GM12878 (cell line): ENCODE results near the gene XRCC6. TPM values are rescaled to one million over a fixed set of nuclear protein-coding genes. Genes with fewer than 3 reads are reported as not detected.

Experiments used
- ATAC-seq: fragments of 200-7000 bp; cut with Tn5 transposase; 3 replicates; pipeline ENCODE4 v1.9.1; 2020; ENCODE audit warnings: mild to moderate bottlenecking, moderate library complexity
- BruUV-seq: library from RNA; stranded (reverse); fragments of 400-500 nt; replicated peaks from 2 replicates; lab custom pipeline; 2021; lab: Mats Ljungman, UMichigan
- CTCF ChIA-PET: fragments of 300-600 bp; sonication (Branson Sonifier 250); formaldehyde crosslinking; extraction: SDS; loops from one replicate; lab custom pipeline; 2021; ENCODE audit warnings: inconsistent platforms; lab: Yijun Ruan, JAX
- POLR2A ChIA-PET: fragments of 350-600 bp; formaldehyde crosslinking; extraction: SDS; loops from one replicate; lab custom pipeline; 2021; ENCODE audit warnings: inconsistent platforms; lab: Charles Lee
- RAD21 ChIA-PET: fragments of 300-600 bp; sonication (Branson Sonifier 250); formaldehyde crosslinking; loops from one replicate; lab custom pipeline; 2023; ENCODE audit warnings: antibody characterized with exemption; ENCODE audit not compliant: unreplicated experiment; lab: Charles Lee
- SMC1A ChIA-PET: fragments of 300-600 bp; sonication (Branson Sonifier 250); formaldehyde crosslinking; loops from one replicate; lab custom pipeline; 2023; ENCODE audit not compliant: unreplicated experiment, uncharacterized antibody; lab: Charles Lee
- DNase-seq: peaks from one replicate; pipeline ENCODE4 v3.0.0-alpha.2; 2011; ENCODE audit warnings: low read depth, low spot score
- FAIRE-seq: peaks from 3 replicates; lab custom pipeline; 2011; peaks lifted over from hg19 to GRCh38; lab: Jason Lieb, UNC
- H2AFZ ChIP-seq: 2 replicates; pipeline ENCODE4 v1.6.0; 2011; ENCODE audit warnings: low read depth, low read length, control low read depth; ENCODE audit not compliant: control insufficient read depth
- H3K27ac ChIP-seq: 2 replicates; pipeline ENCODE4 v1.5.1; 2011; ENCODE audit warnings: control low read depth; ENCODE audit not compliant: control insufficient read depth, insufficient read depth
- H3K27me3 ChIP-seq, 2 experiments: replicated peaks in 1 of 2; 2 replicates each; pipeline versions ENCODE4 v1.6.0 to v1.6.1; 2011; ENCODE audit warnings: low read length in 1 of 2; ENCODE audit not compliant: control insufficient read depth in 2 of 2, insufficient read depth in 2 of 2
- H3K36me3 ChIP-seq, 2 experiments: 2 replicates each; pipeline ENCODE4 v1.5.1; 2011; ENCODE audit warnings: low read length in 1 of 2; ENCODE audit not compliant: control insufficient read depth in 2 of 2, insufficient read depth in 2 of 2
- H3K4me1 ChIP-seq: 2 replicates; pipeline ENCODE4 v1.6.1; 2011; ENCODE audit warnings: mild to moderate bottlenecking, low read length, moderate library complexity, mixed read lengths; ENCODE audit not compliant: control insufficient read depth, insufficient read depth
- H3K4me2 ChIP-seq: 2 replicates; pipeline ENCODE4 v1.6.0; 2011; ENCODE audit warnings: control low read depth; ENCODE audit not compliant: control insufficient read depth, insufficient read depth
- H3K4me3 ChIP-seq: fragments of 200-600 bp; sonication (generic); 2 replicates; pipeline ENCODE4 v1.5.1; 2016
- H3K79me2 ChIP-seq: 2 replicates; pipeline ENCODE4 v1.6.0; 2011; ENCODE audit warnings: low read length; ENCODE audit not compliant: control insufficient read depth, insufficient read depth
- H3K9ac ChIP-seq: 2 replicates; pipeline ENCODE4 v1.8.0; 2011; ENCODE audit warnings: low read length, control low read depth, mixed read lengths; ENCODE audit not compliant: control insufficient read depth, insufficient read depth
- H3K9me3 ChIP-seq: replicated peaks from 3 replicates; pipeline ENCODE4 v1.5.1; 2011; ENCODE audit warnings: mild to moderate bottlenecking, low read length; ENCODE audit not compliant: control insufficient read depth, insufficient read depth
- H4K20me1 ChIP-seq: 2 replicates; pipeline ENCODE4 v1.6.0; 2011; ENCODE audit not compliant: control insufficient read depth, insufficient read depth
- CBX3 ChIP-seq: fragments of 200-600 bp; sonication (generic); IDR thresholded peaks from 2 replicates; pipeline ENCODE4 v1.6.1; 2016; ENCODE audit warnings: low read depth, borderline replicate concordance
- CHD2 ChIP-seq: IDR thresholded peaks from 2 replicates; pipeline ENCODE4 v1.6.1; 2011; ENCODE audit warnings: low read depth, low read length, improper control_type of control experiment, borderline replicate concordance
- E2F4 ChIP-seq: IDR thresholded peaks from 2 replicates; pipeline ENCODE4 v1.6.1; 2012; ENCODE audit warnings: low read depth, low read length, improper control_type of control experiment
- EZH2 ChIP-seq: IDR thresholded peaks from 2 replicates; pipeline ENCODE4 v1.6.1; 2012; ENCODE audit warnings: low read depth, mild to moderate bottlenecking, control low read depth, inconsistent platforms, low read length, borderline replicate concordance; ENCODE audit not compliant: control insufficient read depth
- FOXM1 ChIP-seq: IDR thresholded peaks from 2 replicates; pipeline ENCODE4 v1.6.1; 2012; ENCODE audit warnings: low read depth, mild to moderate bottlenecking, inconsistent platforms, low read length, moderate library complexity
- HDAC2 ChIP-seq: fragments of 200-600 bp; sonication (generic); IDR thresholded peaks from 2 replicates; pipeline ENCODE4 v1.6.1; 2017
- JUNB ChIP-seq: IDR thresholded peaks from 2 replicates; pipeline ENCODE4 v1.6.1; 2016; ENCODE audit warnings: antibody characterized with exemption, mild to moderate bottlenecking
- JUND ChIP-seq: IDR thresholded peaks from 2 replicates; pipeline ENCODE4 v1.6.1; 2012; ENCODE audit warnings: low read depth, mild to moderate bottlenecking, low read length, improper control_type of control experiment, moderate library complexity
- MTA2 ChIP-seq: fragments of 450-650 bp; IDR thresholded peaks from 2 replicates; pipeline ENCODE4 v1.6.1; 2016; ENCODE audit warnings: low read depth, mild to moderate bottlenecking, moderate library complexity
- NBN ChIP-seq: fragments of 450-650 bp; IDR thresholded peaks from 2 replicates; pipeline ENCODE4 v1.6.1; 2016
- SREBF1 ChIP-seq: IDR thresholded peaks from 2 replicates; pipeline ENCODE4 v1.6.1; 2012; ENCODE audit warnings: mild to moderate bottlenecking, low read length
- ZNF622 ChIP-seq: fragments of 450-650 bp; IDR thresholded peaks from 2 replicates; pipeline ENCODE4 v1.6.1; 2017; ENCODE audit warnings: mild to moderate bottlenecking, inconsistent platforms
- ZNF687 ChIP-seq: fragments of 450-650 bp; IDR thresholded peaks from 2 replicates; pipeline ENCODE4 v1.6.1; 2017; ENCODE audit warnings: mild to moderate bottlenecking, moderate library complexity
- ZSCAN29 ChIP-seq: fragments of 450-650 bp; IDR thresholded peaks from 2 replicates; pipeline ENCODE4 v1.6.1; 2017; ENCODE audit warnings: mild to moderate bottlenecking, moderate library complexity
- WGBS: methylation state at CpG from one replicate; pipeline ENCODE4 v1.1.6; 2016; ENCODE audit warnings: low lambda C conversion rate; ENCODE audit not compliant: insufficient replicate concordance, insufficient coverage; ENCODE audit errors: missing lambda C conversion rate; 5-methylcytosine and 5-hydroxymethylcytosine counted together
- in situ Hi-C: fragments of 300-500 bp; cut with MboI; formaldehyde crosslinking; loops from 9 replicates; pipeline ENCODE4 v1.14.3; 2018; ENCODE audit warnings: mixed read lengths
- intact Hi-C: fragments of 100-400 bp; cut with micrococcal nuclease; formaldehyde crosslinking; loops from one replicate; pipeline ENCODE4 v1.14.2; 2022; ENCODE audit not compliant: unreplicated experiment
- polyA plus RNA-seq, 11 experiments: library from polyadenylated mRNA; depleted of rRNA in 4 of 11; unstranded in 6 of 11; stranded (reverse) in 5 of 11; fragments of >200 nt; fragmentation: Nextera tagmentation in 4 of 11; fragmentation: Illumina TruSeq in 1 of 11; extraction: Ambion mirVana in 4 of 11; extraction: Trizol in 1 of 11; gene quantifications; 1 replicate in 1 of 11; 2 replicates in 10 of 11; pipeline versions ENCODE4 v1.2.1 to v1.2.3, GENCODE V29; 2011 to 2016; ENCODE audit warnings: inconsistent platforms in 2 of 11, missing spikeins in 2 of 11, low read depth in 1 of 11
- total RNA-seq, 4 experiments: library from RNA; depleted of rRNA in 3 of 4; stranded (reverse); fragments of >200 nt in 3 of 4; fragmentation: Illumina TruSeq in 1 of 4; extraction: Trizol in 1 of 4; gene quantifications; 2 replicates each; pipeline versions ENCODE4 v1.2.1 to v1.2.3, GENCODE V29; 2013 to 2021
- TF ChIP-seq, protein P1 (sequence below): fragments of 450-650 bp; IDR thresholded peaks from 2 replicates; pipeline ENCODE4 v1.6.1; 2017; ENCODE audit warnings: mild to moderate bottlenecking, moderate library complexity

XRCC6 gene
- total and polyA plus RNA-seq, 10 of the 15 experiments (the other 5 are each of a cell fraction or from before 2014, with no cell fraction given) = 186 to 718 (median 348) TPM

GRCh38 chr22:41608386-41608785 is 12.7 kb upstream of the XRCC6 start:
- Histone ChIP-seq H3K36me3 (peaks cover 0 to 22% of the 10 kb centered on the region in 2 experiments; a peak in 2 of 4 replicates), H4K20me1 (peaks cover 14% of the 10 kb centered on the region), H3K27me3 (no peaks in the 10 kb centered on the region), H3K4me1 (peaks cover 16% of the 10 kb centered on the region), H3K4me3 (no peak overlapping the region), H3K4me2 (no peak overlapping the region), H3K27ac (no peak overlapping the region), H3K79me2 (no peaks in the 10 kb centered on the region; the same call in 1 of the 2 replicates), H2AFZ (no peak overlapping the region), H3K9me3 (no peaks in the 10 kb centered on the region), H3K9ac (no peak overlapping the region)
- ChIA-PET CTCF (no interaction called here), POLR2A (interaction anchor here (1.0 kb wide), 1 partner anchor 9 kb away, joined by 3 read pairs; no protein-coding TSS in a partner anchor), SMC1A (interaction anchor here (1.0 kb wide), 1 partner anchor 10 kb away, joined by 5 read pairs; no protein-coding TSS in a partner anchor), RAD21 (no interaction called here)
- no peak for FAIRE-seq
- in situ Hi-C loops = no loop called here
- DNase-seq = no peak
- no peak for ATAC-seq
- BruUV-seq = no TSS peak
- intact Hi-C loops = no loop called here
- 78% methylated on average over 3 of the region's 3 CpGs for WGBS
- TF ChIP-seq FOXM1 (no peak), SREBF1 (no peak), NBN (no peak), EZH2 (no peak), JUND (no peak), HDAC2 (no peak), CHD2 (no peak), ZSCAN29 (no peak), MTA2 (no peak), ZNF622 (no peak), E2F4 (no peak), JUNB (no peak), CBX3 (no peak), ZNF687 (no peak)
- TF ChIP-seq, protein P1, sequence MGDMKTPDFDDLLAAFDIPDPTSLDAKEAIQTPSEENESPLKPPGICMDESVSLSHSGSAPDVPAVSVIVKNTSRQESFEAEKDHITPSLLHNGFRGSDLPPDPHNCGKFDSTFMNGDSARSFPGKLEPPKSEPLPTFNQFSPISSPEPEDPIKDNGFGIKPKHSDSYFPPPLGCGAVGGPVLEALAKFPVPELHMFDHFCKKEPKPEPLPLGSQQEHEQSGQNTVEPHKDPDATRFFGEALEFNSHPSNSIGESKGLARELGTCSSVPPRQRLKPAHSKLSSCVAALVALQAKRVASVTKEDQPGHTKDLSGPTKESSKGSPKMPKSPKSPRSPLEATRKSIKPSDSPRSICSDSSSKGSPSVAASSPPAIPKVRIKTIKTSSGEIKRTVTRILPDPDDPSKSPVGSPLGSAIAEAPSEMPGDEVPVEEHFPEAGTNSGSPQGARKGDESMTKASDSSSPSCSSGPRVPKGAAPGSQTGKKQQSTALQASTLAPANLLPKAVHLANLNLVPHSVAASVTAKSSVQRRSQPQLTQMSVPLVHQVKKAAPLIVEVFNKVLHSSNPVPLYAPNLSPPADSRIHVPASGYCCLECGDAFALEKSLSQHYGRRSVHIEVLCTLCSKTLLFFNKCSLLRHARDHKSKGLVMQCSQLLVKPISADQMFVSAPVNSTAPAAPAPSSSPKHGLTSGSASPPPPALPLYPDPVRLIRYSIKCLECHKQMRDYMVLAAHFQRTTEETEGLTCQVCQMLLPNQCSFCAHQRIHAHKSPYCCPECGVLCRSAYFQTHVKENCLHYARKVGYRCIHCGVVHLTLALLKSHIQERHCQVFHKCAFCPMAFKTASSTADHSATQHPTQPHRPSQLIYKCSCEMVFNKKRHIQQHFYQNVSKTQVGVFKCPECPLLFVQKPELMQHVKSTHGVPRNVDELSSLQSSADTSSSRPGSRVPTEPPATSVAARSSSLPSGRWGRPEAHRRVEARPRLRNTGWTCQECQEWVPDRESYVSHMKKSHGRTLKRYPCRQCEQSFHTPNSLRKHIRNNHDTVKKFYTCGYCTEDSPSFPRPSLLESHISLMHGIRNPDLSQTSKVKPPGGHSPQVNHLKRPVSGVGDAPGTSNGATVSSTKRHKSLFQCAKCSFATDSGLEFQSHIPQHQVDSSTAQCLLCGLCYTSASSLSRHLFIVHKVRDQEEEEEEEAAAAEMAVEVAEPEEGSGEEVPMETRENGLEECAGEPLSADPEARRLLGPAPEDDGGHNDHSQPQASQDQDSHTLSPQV = no peak
